HepG2 (cell line): ENCODE data around the gene SP5. TPM values are rescaled to one million over a fixed set of nuclear protein-coding genes. Genes with fewer than 3 reads are reported as not detected.

Experiments used
- AFF4 ChIP-seq: sonication (generic); formaldehyde crosslinking; IDR thresholded peaks from 2 replicates; pipeline ENCODE4 v1.4.0; 2020; ENCODE audit warnings: missing genetic modification reagents
- CBX1 ChIP-seq: IDR thresholded peaks from one replicate; pipeline ENCODE4 v1.6.1; 2016; ENCODE audit warnings: antibody characterized with exemption, low read depth
- DR1 ChIP-seq: sonication (generic); formaldehyde crosslinking; IDR thresholded peaks from 2 replicates; pipeline ENCODE4 v1.8.0; 2021; ENCODE audit warnings: mild to moderate bottlenecking, missing genetic modification reagents, inconsistent platforms
- HOXD1 ChIP-seq: sonication (generic); formaldehyde crosslinking; IDR thresholded peaks from 2 replicates; pipeline ENCODE4 v1.5.0; 2020; ENCODE audit warnings: missing genetic modification reagents
- KLF11 ChIP-seq: IDR thresholded peaks from 2 replicates; pipeline ENCODE4 v1.6.1; 2016; ENCODE audit warnings: missing compliant biosample characterization
- KLF9 ChIP-seq: IDR thresholded peaks from 2 replicates; pipeline ENCODE4 v1.6.1; 2016; ENCODE audit warnings: low read depth
- PRDM4 ChIP-seq: sonication (generic); formaldehyde crosslinking; IDR thresholded peaks from 2 replicates; pipeline ENCODE4 v1.9.0; 2021; ENCODE audit warnings: missing genetic modification reagents, borderline replicate concordance
- SCMH1 ChIP-seq: sonication (generic); formaldehyde crosslinking; IDR thresholded peaks from 2 replicates; pipeline ENCODE4 v1.9.0; 2021; ENCODE audit warnings: missing genetic modification reagents, mild to moderate bottlenecking, borderline replicate concordance
- SETDB1 ChIP-seq: sonication (generic); formaldehyde crosslinking; IDR thresholded peaks from 2 replicates; pipeline ENCODE4 v1.5.1; 2020; ENCODE audit warnings: missing genetic modification reagents, mild to moderate bottlenecking, borderline replicate concordance
- SP140L ChIP-seq: sonication (generic); formaldehyde crosslinking; IDR thresholded peaks from 2 replicates; pipeline ENCODE4 v1.4.0; 2020; ENCODE audit warnings: missing genetic modification reagents, borderline replicate concordance
- ZFP36 ChIP-seq: fragments of 150-350 bp; IDR thresholded peaks from 2 replicates; pipeline ENCODE4 v1.6.1; 2018; ENCODE audit warnings: borderline replicate concordance, low read length, low read depth; ENCODE audit not compliant: partially characterized antibody
- ZNF17 ChIP-seq: sonication (generic); formaldehyde crosslinking; IDR thresholded peaks from 2 replicates; pipeline ENCODE4 v1.5.0; 2020; ENCODE audit warnings: mild to moderate bottlenecking, missing genetic modification reagents
- ZNF251 ChIP-seq: sonication (generic); formaldehyde crosslinking; IDR thresholded peaks from 2 replicates; pipeline ENCODE4 v1.9.0; 2021; ENCODE audit warnings: mild to moderate bottlenecking, missing genetic modification reagents
- ZNF253 ChIP-seq: sonication (generic); formaldehyde crosslinking; IDR thresholded peaks from 2 replicates; pipeline ENCODE4 v1.8.0; 2022; ENCODE audit warnings: mild to moderate bottlenecking, missing genetic modification reagents, borderline replicate concordance
- ZNF367 ChIP-seq: sonication (generic); formaldehyde crosslinking; IDR thresholded peaks from 2 replicates; pipeline ENCODE4 v1.4.0; 2020; ENCODE audit warnings: missing genetic modification reagents, borderline replicate concordance
- ZNF780A ChIP-seq: sonication (generic); formaldehyde crosslinking; IDR thresholded peaks from 2 replicates; pipeline ENCODE4 v1.8.0; 2022; ENCODE audit warnings: mild to moderate bottlenecking, missing genetic modification reagents, moderate library complexity
- ZSCAN29 ChIP-seq: sonication (generic); formaldehyde crosslinking; conservative IDR thresholded peaks from 2 replicates; pipeline ENCODE4 v1.4.0; 2020; ENCODE audit warnings: mild to moderate bottlenecking, missing genetic modification reagents
- polyA plus RNA-seq, 8 experiments: library from polyadenylated mRNA; depleted of rRNA in 3 of 8; stranded (reverse) in 7 of 8; unstranded in 1 of 8; fragments of >200 nt; fragmentation: Illumina TruSeq in 4 of 8; extraction: Trizol in 4 of 8; gene quantifications; 2 replicates each; pipeline versions ENCODE4 v1.2.1 to v1.2.3, GENCODE V29; 2011 to 2016; ENCODE audit warnings: low read depth in 4 of 8, missing spikeins in 1 of 8, mixed read lengths in 1 of 8; ENCODE audit not compliant: insufficient read depth in 1 of 8
- total RNA-seq, 5 experiments: library from RNA; depleted of rRNA; stranded (reverse); fragments of >200 nt; fragmentation: Illumina TruSeq; extraction: Trizol; gene quantifications; 2 replicates each; pipeline ENCODE4 v1.2.3, GENCODE V29; 2016; ENCODE audit warnings: low read depth in 1 of 5
- TF ChIP-seq, protein P1 (sequence below): fragments of 450-650 bp; IDR thresholded peaks from 2 replicates; pipeline ENCODE4 v1.6.1; 2017
- TF ChIP-seq, protein P2 (sequence below): sonication (generic); formaldehyde crosslinking; IDR thresholded peaks from 2 replicates; pipeline ENCODE4 v1.5.0; 2020; ENCODE audit warnings: missing genetic modification reagents
- TF ChIP-seq, protein P3 (sequence below): IDR thresholded peaks from 2 replicates; pipeline ENCODE4 v1.6.1; 2016

Gene SP5
- total and polyA plus RNA-seq, 2 of the 13 experiments (the other 11 are each of a cell fraction or from before 2014, with no cell fraction given), result 50.8 to 119 TPM

DNA sequence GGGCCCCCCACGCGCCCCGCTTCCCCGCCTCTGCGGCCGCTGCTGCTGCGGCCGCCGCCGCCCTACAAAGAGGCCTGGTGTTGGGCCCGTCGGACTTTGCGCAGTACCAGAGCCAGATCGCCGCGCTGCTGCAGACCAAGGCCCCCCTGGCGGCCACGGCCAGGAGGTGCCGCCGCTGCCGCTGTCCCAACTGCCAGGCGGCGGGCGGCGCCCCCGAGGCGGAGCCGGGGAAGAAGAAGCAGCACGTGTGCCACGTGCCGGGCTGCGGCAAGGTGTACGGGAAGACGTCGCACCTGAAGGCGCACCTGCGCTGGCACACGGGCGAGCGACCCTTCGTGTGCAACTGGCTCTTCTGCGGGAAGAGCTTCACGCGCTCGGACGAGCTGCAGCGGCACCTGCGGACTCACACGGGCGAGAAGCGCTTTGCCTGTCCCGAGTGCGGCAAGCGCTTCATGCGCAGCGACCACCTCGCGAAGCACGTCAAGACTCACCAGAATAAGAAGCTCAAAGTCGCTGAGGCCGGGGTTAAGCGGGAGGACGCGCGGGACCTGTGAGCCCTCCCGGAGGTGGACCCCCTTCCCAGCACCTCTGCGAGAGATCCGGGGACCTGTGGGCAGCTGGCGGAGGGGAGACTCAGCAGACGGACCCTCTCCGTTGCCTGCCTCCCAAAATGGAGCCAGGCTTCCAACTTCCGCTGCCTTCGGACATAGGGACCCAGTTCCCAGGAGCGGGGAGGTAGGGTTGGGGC, 1.9 kb downstream of the SP5 start (continued):
- TF ChIP-seq PRDM4 (no peak), KLF9 (CRISPR knock-in tag) (no peak; the same call in 1 of the 2 replicates), ZNF780A (CRISPR knock-in tag) (peak; percentile 95), AFF4 (CRISPR knock-in tag) (peak; percentile 98), ZSCAN29 (CRISPR knock-in tag) (0 out of 2 replicates have a peak, but pooled peaks have one; percentile 19), CBX1 (peak; percentile 7), SCMH1 (CRISPR knock-in tag) (no peak), SETDB1 (CRISPR knock-in tag) (no peak), ZNF367 (peak; percentile 69; the same call in 1 of the 2 replicates), ZFP36 (no peak), HOXD1 (CRISPR knock-in tag) (peak; percentile 38; the same call in 1 of the 2 replicates), KLF11 (CRISPR knock-in tag) (no peak), SP140L (0 out of 2 replicates have a peak, but pooled peaks have one; percentile 22), ZNF253 (peak; percentile 98), ZNF17 (peak; percentile 69; the same call in 1 of the 2 replicates), ZNF251 (CRISPR knock-in tag) (no peak), DR1 (CRISPR knock-in tag) (peak; percentile 49; the same call in 1 of the 2 replicates)
- TF ChIP-seq, protein P1, sequence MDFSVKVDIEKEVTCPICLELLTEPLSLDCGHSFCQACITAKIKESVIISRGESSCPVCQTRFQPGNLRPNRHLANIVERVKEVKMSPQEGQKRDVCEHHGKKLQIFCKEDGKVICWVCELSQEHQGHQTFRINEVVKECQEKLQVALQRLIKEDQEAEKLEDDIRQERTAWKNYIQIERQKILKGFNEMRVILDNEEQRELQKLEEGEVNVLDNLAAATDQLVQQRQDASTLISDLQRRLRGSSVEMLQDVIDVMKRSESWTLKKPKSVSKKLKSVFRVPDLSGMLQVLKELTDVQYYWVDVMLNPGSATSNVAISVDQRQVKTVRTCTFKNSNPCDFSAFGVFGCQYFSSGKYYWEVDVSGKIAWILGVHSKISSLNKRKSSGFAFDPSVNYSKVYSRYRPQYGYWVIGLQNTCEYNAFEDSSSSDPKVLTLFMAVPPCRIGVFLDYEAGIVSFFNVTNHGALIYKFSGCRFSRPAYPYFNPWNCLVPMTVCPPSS, result no peak
- TF ChIP-seq, protein P2, sequence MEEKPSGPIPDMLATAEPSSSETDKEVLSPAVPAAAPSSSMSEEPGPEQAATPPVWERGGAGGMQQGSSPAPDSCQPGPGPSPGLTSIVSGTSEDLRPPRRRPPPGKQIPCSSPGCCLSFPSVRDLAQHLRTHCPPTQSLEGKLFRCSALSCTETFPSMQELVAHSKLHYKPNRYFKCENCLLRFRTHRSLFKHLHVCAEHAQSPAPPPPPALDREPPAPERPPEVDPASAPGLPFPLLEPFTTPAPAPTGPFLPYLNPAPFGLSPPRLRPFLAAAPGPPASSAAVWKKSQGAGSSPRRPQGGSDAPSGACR (CRISPR knock-in tag), result peak; percentile 97
- TF ChIP-seq, protein P3, sequence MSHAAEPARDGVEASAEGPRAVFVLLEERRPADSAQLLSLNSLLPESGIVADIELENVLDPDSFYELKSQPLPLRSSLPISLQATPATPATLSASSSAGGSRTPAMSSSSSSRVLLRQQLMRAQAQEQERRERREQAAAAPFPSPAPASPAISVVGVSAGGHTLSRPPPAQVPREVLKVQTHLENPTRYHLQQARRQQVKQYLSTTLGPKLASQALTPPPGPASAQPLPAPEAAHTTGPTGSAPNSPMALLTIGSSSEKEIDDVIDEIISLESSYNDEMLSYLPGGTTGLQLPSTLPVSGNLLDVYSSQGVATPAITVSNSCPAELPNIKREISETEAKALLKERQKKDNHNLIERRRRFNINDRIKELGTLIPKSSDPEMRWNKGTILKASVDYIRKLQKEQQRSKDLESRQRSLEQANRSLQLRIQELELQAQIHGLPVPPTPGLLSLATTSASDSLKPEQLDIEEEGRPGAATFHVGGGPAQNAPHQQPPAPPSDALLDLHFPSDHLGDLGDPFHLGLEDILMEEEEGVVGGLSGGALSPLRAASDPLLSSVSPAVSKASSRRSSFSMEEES, result peak; percentile 36; the same call in 1 of the 2 replicates
